K562 (cell line): ENCODE measurements around the gene ABCB6. TPM values are rescaled to one million over a fixed set of nuclear protein-coding genes. Genes with fewer than 3 reads are reported as not detected.

ENCODE experiments used
- CBX3 ChIP-seq, 2 experiments: IDR thresholded peaks; 1 replicate in 1 of 2; 2 replicates in 1 of 2; pipeline ENCODE4 v1.6.1; 2012; ENCODE audit warnings: inconsistent platforms in 2 of 2, low read length in 2 of 2, borderline replicate concordance in 1 of 2, control low read depth in 1 of 2
- EGR1 ChIP-seq: fragments of 450-650 bp; conservative IDR thresholded peaks from 2 replicates; pipeline ENCODE4 v1.6.1; 2017; ENCODE audit warnings: mild to moderate bottlenecking
- EP400 ChIP-seq: fragments of 450-650 bp; IDR thresholded peaks from 2 replicates; pipeline ENCODE4 v1.6.1; 2017; ENCODE audit warnings: antibody characterized with exemption, mild to moderate bottlenecking, moderate library complexity
- FUS ChIP-seq: fragments of 200-400 bp; formaldehyde crosslinking; optimal IDR thresholded peaks from 2 replicates; pipeline ENCODE3; 2017; ENCODE audit warnings: low read depth, low read length
- HMBOX1 ChIP-seq: sonication (generic); IDR thresholded peaks from 2 replicates; pipeline ENCODE4 v1.6.1; 2016
- HNRNPL ChIP-seq: fragments of 200-400 bp; formaldehyde crosslinking; IDR thresholded peaks from 2 replicates; pipeline ENCODE4 v1.6.1; 2017; ENCODE audit warnings: low read depth, mild to moderate bottlenecking, low read length
- NRF1 ChIP-seq, 2 experiments: fragments of 450-650 bp; IDR thresholded peaks in 1 of 2; conservative IDR thresholded peaks in 1 of 2; 2 replicates each; pipeline ENCODE4 v1.6.1; 2014; ENCODE audit warnings: mild to moderate bottlenecking in 2 of 2
- PML ChIP-seq: IDR thresholded peaks from 2 replicates; pipeline ENCODE4 v1.6.1; 2012; ENCODE audit warnings: low read length, inconsistent platforms
- POLR2AphosphoS2 ChIP-seq: IDR thresholded peaks from 2 replicates; pipeline ENCODE4 v1.6.1; 2012; ENCODE audit warnings: low read length, improper control_type of control experiment
- RCOR1 ChIP-seq, 2 experiments: IDR thresholded peaks; 2 replicates each; pipeline ENCODE4 v1.6.1; 2012; ENCODE audit warnings: low read depth in 2 of 2, low read length in 2 of 2, borderline replicate concordance in 1 of 2, improper control_type of control experiment in 1 of 2
- REST ChIP-seq, 2 experiments: fragments of 450-650 bp; formaldehyde crosslinking in 1 of 2; IDR thresholded peaks; 2 replicates each; pipeline versions ENCODE4 v1.4.0 to v1.6.1; 2014 to 2020; ENCODE audit warnings: mild to moderate bottlenecking in 2 of 2, borderline replicate concordance in 1 of 2, low read depth in 1 of 2
- SIN3A ChIP-seq, 2 experiments: fragments of 150-350 bp in 1 of 2; IDR thresholded peaks; 2 replicates each; pipeline ENCODE4 v1.6.1; 2011 to 2016; ENCODE audit warnings: borderline replicate concordance in 2 of 2, low read depth in 2 of 2, low read length in 2 of 2, mild to moderate bottlenecking in 2 of 2, moderate library complexity in 2 of 2; ENCODE audit not compliant: control insufficient read depth in 1 of 2
- SREBF1 ChIP-seq: fragments of 150-350 bp; IDR thresholded peaks from 2 replicates; pipeline ENCODE4 v1.6.1; 2014; ENCODE audit warnings: antibody characterized with exemption, low read depth, low read length, borderline replicate concordance
- USF2 ChIP-seq: sonication (generic); formaldehyde crosslinking; IDR thresholded peaks from 2 replicates; pipeline ENCODE4 v1.5.0; 2020; ENCODE audit warnings: missing genetic modification reagents
- ZNF224 ChIP-seq: sonication (generic); formaldehyde crosslinking; IDR thresholded peaks from 2 replicates; pipeline ENCODE4 v1.8.0; 2022; ENCODE audit warnings: mild to moderate bottlenecking, missing genetic modification reagents
- ZNF384 ChIP-seq: IDR thresholded peaks from 2 replicates; pipeline ENCODE4 v1.6.1; 2012; ENCODE audit warnings: low read depth, low read length, improper control_type of control experiment
- polyA plus RNA-seq, 8 experiments: library from polyadenylated mRNA; depleted of rRNA in 4 of 8; stranded (reverse) in 5 of 8; unstranded in 3 of 8; fragments of >200 nt; fragmentation: Nextera tagmentation in 2 of 8; fragmentation: Illumina TruSeq in 1 of 8; extraction: Ambion mirVana in 2 of 8; extraction: Trizol in 1 of 8; gene quantifications; 2 replicates each; pipeline versions ENCODE4 v1.2.1 to v1.2.3, GENCODE V29; 2011 to 2014; ENCODE audit warnings: inconsistent platforms in 1 of 8, missing spikeins in 1 of 8
- total RNA-seq, 7 experiments: library from RNA; depleted of rRNA in 6 of 7; stranded (reverse); fragments of >200 nt in 6 of 7; fragmentation: Illumina TruSeq in 2 of 7; extraction: Trizol in 2 of 7; gene quantifications; 2 replicates each; pipeline versions ENCODE4 v1.2.1 to v1.2.3, GENCODE V29; 2011 to 2021; ENCODE audit warnings: low replicate concordance in 1 of 7

ABCB6 gene
- total and polyA plus RNA-seq, 9 of the 15 experiments (the other 6 are each of a cell fraction or from before 2014, with no cell fraction given) = 3.7 to 29.8 (median 16.8) TPM

DNA sequence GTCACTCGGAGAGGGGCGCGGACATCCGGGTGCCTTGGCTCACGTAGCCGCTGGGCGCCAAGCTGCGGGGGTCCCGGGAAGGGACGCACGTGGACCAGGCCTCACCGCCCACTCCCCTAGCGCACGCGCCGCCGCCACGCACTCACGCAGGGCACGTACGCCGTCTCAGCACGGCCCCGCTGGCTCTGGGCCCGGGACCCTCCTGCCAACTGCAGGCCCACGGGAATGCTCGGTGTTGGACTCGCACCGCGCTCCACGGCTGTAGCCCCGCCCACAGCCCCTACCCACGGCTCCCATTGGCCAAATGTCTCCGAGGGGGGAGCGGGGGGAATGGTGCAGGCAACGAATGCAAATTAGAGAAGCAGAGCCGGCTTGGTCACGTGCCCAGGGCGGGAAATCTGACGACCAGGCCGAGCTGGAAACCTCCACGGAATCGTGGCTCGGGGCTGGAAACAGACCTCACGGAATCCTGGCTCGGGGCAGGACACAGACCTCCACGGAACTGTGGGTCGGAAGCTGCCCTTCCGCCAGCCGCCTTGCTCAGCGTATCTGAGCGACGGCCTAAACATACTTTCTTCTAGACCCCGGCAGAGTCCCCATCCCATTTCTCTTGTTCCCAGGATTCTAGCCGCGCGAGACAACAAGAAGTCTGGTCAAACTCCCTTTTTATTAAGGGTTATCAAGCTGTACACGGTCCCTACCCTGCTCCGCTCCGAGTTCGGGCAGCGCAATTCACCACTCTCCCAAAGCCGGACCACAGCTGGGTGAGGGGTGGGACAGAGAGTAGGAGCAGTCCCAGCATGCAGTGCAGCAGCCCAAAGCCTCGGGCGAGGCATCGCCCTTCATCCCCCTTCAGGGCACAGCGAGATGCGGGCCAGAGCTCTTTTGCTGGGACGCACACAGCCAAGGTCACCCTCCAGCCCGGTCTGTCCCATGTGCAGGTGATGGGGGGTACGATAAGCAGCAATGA, at the start of gene ABCB6 (continued):
- peak; percentile 97 for TF ChIP-seq USF2 (CRISPR knock-in tag)
- TF ChIP-seq REST (IDR thresholded peaks at IDR 0.05; ENCODE audit: borderline replicate concordance) = peak; percentile 54
- TF ChIP-seq REST (CRISPR knock-in tag; IDR thresholded peaks at IDR 0.05; ENCODE audit: low read depth) = no peak; the same call in 1 of the 2 replicates
- peak; percentile 64 to 69 for TF ChIP-seq NRF1 (conservative IDR thresholded peaks at IDR 0.05 in 1 of 2, IDR thresholded peaks at IDR 0.05 in 1 of 2)
- TF ChIP-seq EP400 = peak; percentile 87
- peak; percentile 66 for TF ChIP-seq EGR1
- TF ChIP-seq HMBOX1 = no peak
- TF ChIP-seq ZNF384 = no peak
- peak; percentile 93 for TF ChIP-seq POLR2AphosphoS2
- no peak for TF ChIP-seq SREBF1
- TF ChIP-seq CBX3 (IDR thresholded peaks at IDR 0.05; ENCODE audit: borderline replicate concordance in 1 of 2, low read length in 2 of 2) = 0 out of 3 replicates have a peak, but pooled peaks of 1 of the 2 experiments have one; percentile 70
- peak in 1 of 2 experiments; percentile 51; a peak in 2 of 4 replicates for TF ChIP-seq RCOR1 (IDR thresholded peaks at IDR 0.05; ENCODE audit: borderline replicate concordance in 1 of 2, low read depth in 2 of 2, low read length in 2 of 2)
- TF ChIP-seq FUS = peak; percentile 27
- TF ChIP-seq PML = peak; percentile 50; the same call in 1 of the 2 replicates
- peak in 1 of 2 experiments; percentile 6; a peak in 1 of 4 replicates for TF ChIP-seq SIN3A (IDR thresholded peaks at IDR 0.05; ENCODE audit: borderline replicate concordance in 2 of 2, control insufficient read depth in 1 of 2, low read depth in 2 of 2, low read length in 2 of 2)
- no peak for TF ChIP-seq ZNF224 (CRISPR knock-in tag)
- peak; percentile 48; the same call in 1 of the 2 replicates for TF ChIP-seq HNRNPL
